A549 (cell line): ENCODE data around the gene MGMT. TPM values are rescaled to one million over a fixed set of nuclear protein-coding genes. Genes with fewer than 3 reads are reported as not detected.

Source experiments
- ATAC-seq, 2 experiments: fragments of 200-7000 bp in 1 of 2; fragments of >200 bp in 1 of 2; cut with Nextera tagmentation in 1 of 2; cut with Tn5 transposase in 1 of 2; 3 replicates each; pipeline versions ENCODE4 v1.8.0 to v1.9.1; 2018 to 2020; ENCODE audit warnings: mild to moderate bottlenecking in 1 of 2, moderate library complexity in 1 of 2
- CTCF ChIA-PET: fragments of 300-600 bp; sonication (Branson Sonifier 250); formaldehyde crosslinking; extraction: SDS; loops from one replicate; lab custom pipeline; 2021; ENCODE audit warnings: antibody characterized with exemption, inconsistent platforms; lab: Yijun Ruan, JAX
- POLR2A ChIA-PET: fragments of 350-600 bp; formaldehyde crosslinking; extraction: SDS; loops from one replicate; lab custom pipeline; 2021; ENCODE audit warnings: antibody characterized with exemption, inconsistent platforms; lab: Yijun Ruan, JAX
- DNase-seq, 2 experiments: peaks; one replicate each; pipeline versions ENCODE4 v3.0.0 to v3.0.0-alpha.2; 2011 to 2016; ENCODE audit warnings: low read depth in 1 of 2, low spot score in 1 of 2
- FAIRE-seq: peaks from 2 replicates; lab custom pipeline; 2011; peaks lifted over from hg19 to GRCh38; lab: Jason Lieb, UNC
- H3K27ac ChIP-seq, 2 experiments: fragments of >200 bp; sonication (Bioruptor Twin); formaldehyde crosslinking; 3 replicates each; pipeline ENCODE4 v1.5.1; 2016 to 2017
- H3K4me1 ChIP-seq: fragments of >200 bp; sonication (Bioruptor Twin); formaldehyde crosslinking; 3 replicates; pipeline ENCODE4 v1.6.1; 2016
- H3K4me2 ChIP-seq: fragments of >200 bp; sonication (Bioruptor Twin); formaldehyde crosslinking; 3 replicates; pipeline ENCODE4 v1.6.1; 2016
- H3K4me3 ChIP-seq: fragments of >200 bp; sonication (Bioruptor Twin); formaldehyde crosslinking; 3 replicates; pipeline ENCODE4 v1.5.1; 2016
- H3K9me3 ChIP-seq: fragments of >200 bp; sonication (Bioruptor Twin); formaldehyde crosslinking; 3 replicates; pipeline ENCODE4 v1.6.1; 2016
- CBX2 ChIP-seq: fragments of 200-600 bp; sonication (generic); IDR thresholded peaks from 2 replicates; pipeline ENCODE4 v1.6.1; 2016; ENCODE audit warnings: low read depth, mild to moderate bottlenecking, borderline replicate concordance
- CBX8 ChIP-seq: fragments of 200-600 bp; sonication (generic); IDR thresholded peaks from 2 replicates; pipeline ENCODE4 v1.6.1; 2016
- CHD2 ChIP-seq: fragments of 150-350 bp; IDR thresholded peaks from 2 replicates; pipeline ENCODE4 v1.6.1; 2014; ENCODE audit warnings: low read length; ENCODE audit not compliant: partially characterized antibody
- ESRRA ChIP-seq: fragments of 150-350 bp; IDR thresholded peaks from 2 replicates; pipeline ENCODE4 v1.6.1; 2014; ENCODE audit warnings: mild to moderate bottlenecking, low read length, borderline replicate concordance
- GATA3 ChIP-seq: IDR thresholded peaks from 2 replicates; pipeline ENCODE4 v1.6.1; 2012; ENCODE audit warnings: borderline replicate concordance
- HDAC2 ChIP-seq: fragments of 200-600 bp; sonication (generic); IDR thresholded peaks from 2 replicates; pipeline ENCODE4 v1.6.1; 2016
- HEYL ChIP-seq: fragments of 250-450 bp; sonication (Bioruptor Pico); IDR thresholded peaks from 2 replicates; pipeline ENCODE4 v1.8.0; 2021; ENCODE audit warnings: mild to moderate bottlenecking, moderate library complexity
- HOXA7 ChIP-seq: fragments of 250-450 bp; sonication (Bioruptor Pico); IDR thresholded peaks from 2 replicates; pipeline ENCODE4 v1.5.0; 2020; ENCODE audit warnings: mild to moderate bottlenecking, moderate library complexity
- HOXB13 ChIP-seq: fragments of 250-450 bp; sonication (Bioruptor Pico); IDR thresholded peaks from 2 replicates; pipeline ENCODE4 v1.5.0; 2020; ENCODE audit warnings: low read depth, mild to moderate bottlenecking, moderate library complexity
- JUN ChIP-seq, 2 experiments: fragments of >200 bp; sonication (Bioruptor Twin); formaldehyde crosslinking; IDR thresholded peaks; 2 replicates in 1 of 2; 3 replicates in 1 of 2; pipeline ENCODE4 v1.6.1; 2016 to 2017
- JUNB ChIP-seq: fragments of >200 bp; sonication (Bioruptor Twin); formaldehyde crosslinking; IDR thresholded peaks from 2 replicates; pipeline ENCODE4 v1.6.1; 2016
- KDM1A ChIP-seq: fragments of 200-600 bp; sonication (generic); IDR thresholded peaks from 2 replicates; pipeline ENCODE4 v1.6.1; 2016; ENCODE audit warnings: low read depth, mild to moderate bottlenecking
- KDM5A ChIP-seq: fragments of 200-600 bp; sonication (generic); IDR thresholded peaks from 2 replicates; pipeline ENCODE4 v1.6.1; 2016; ENCODE audit warnings: antibody characterized with exemption, mild to moderate bottlenecking
- MAFK ChIP-seq: fragments of 450-650 bp; IDR thresholded peaks from 2 replicates; pipeline ENCODE4 v1.6.1; 2014; ENCODE audit not compliant: partially characterized antibody
- MYC ChIP-seq: IDR thresholded peaks from 2 replicates; pipeline ENCODE4 v1.6.1; 2012; ENCODE audit warnings: mild to moderate bottlenecking, inconsistent platforms, low read length, improper control_type of control experiment, borderline replicate concordance
- NFE2L2 ChIP-seq: fragments of 150-350 bp; conservative IDR thresholded peaks from 2 replicates; pipeline ENCODE4 v1.6.1; 2014; ENCODE audit warnings: low read length
- NPAS2 ChIP-seq: fragments of 250-450 bp; sonication (Bioruptor Pico); IDR thresholded peaks from 2 replicates; pipeline ENCODE4 v1.8.0; 2022; ENCODE audit warnings: mild to moderate bottlenecking, moderate library complexity, borderline replicate concordance
- PHF8 ChIP-seq: fragments of 200-600 bp; sonication (generic); IDR thresholded peaks from 2 replicates; pipeline ENCODE4 v1.6.1; 2016; ENCODE audit warnings: low read depth, mild to moderate bottlenecking, antibody characterized with exemption, moderate library complexity, borderline replicate concordance
- POLR2A ChIP-seq: IDR thresholded peaks from 2 replicates; pipeline ENCODE4 v1.6.1; 2012; ENCODE audit warnings: mild to moderate bottlenecking, low read length
- RARB ChIP-seq: fragments of 250-450 bp; sonication (Bioruptor Pico); IDR thresholded peaks from 2 replicates; pipeline ENCODE4 v1.8.0; 2021; ENCODE audit warnings: mild to moderate bottlenecking, moderate library complexity
- RFX5 ChIP-seq: fragments of 450-650 bp; IDR thresholded peaks from 2 replicates; pipeline ENCODE4 v1.7.1; 2014; ENCODE audit warnings: antibody characterized with exemption, mild to moderate bottlenecking, moderate library complexity
- RNF2 ChIP-seq: fragments of 200-600 bp; sonication (generic); IDR thresholded peaks from 2 replicates; pipeline ENCODE4 v1.6.1; 2016; ENCODE audit warnings: low read depth, mild to moderate bottlenecking, antibody characterized with exemption, moderate library complexity, borderline replicate concordance
- TFCP2L1 ChIP-seq: fragments of 250-450 bp; sonication (Bioruptor Pico); IDR thresholded peaks from 2 replicates; pipeline ENCODE4 v1.5.0; 2021; ENCODE audit warnings: mild to moderate bottlenecking
- TP53 ChIP-seq: fragments of 250-450 bp; sonication (Bioruptor Pico); IDR thresholded peaks from 2 replicates; pipeline ENCODE4 v1.5.0; 2021; ENCODE audit warnings: mild to moderate bottlenecking, moderate library complexity
- ZC3H11A ChIP-seq: fragments of 450-650 bp; IDR thresholded peaks from 2 replicates; pipeline ENCODE4 v1.6.1; 2014; ENCODE audit warnings: antibody characterized with exemption, mild to moderate bottlenecking
- ZFP36 ChIP-seq: fragments of 450-650 bp; IDR thresholded peaks from 2 replicates; pipeline ENCODE4 v1.6.1; 2014; ENCODE audit warnings: borderline replicate concordance; ENCODE audit not compliant: partially characterized antibody
- ZNF302 ChIP-seq: fragments of 250-450 bp; sonication (Bioruptor Pico); IDR thresholded peaks from 2 replicates; pipeline ENCODE4 v1.9.0; 2021; ENCODE audit warnings: inconsistent platforms, mild to moderate bottlenecking, moderate library complexity
- WGBS: methylation state at CpG from one replicate; pipeline ENCODE4 v1.1.6; 2017; ENCODE audit errors: missing lambda C conversion rate; 5-methylcytosine and 5-hydroxymethylcytosine counted together
- polyA plus RNA-seq, 4 experiments: library from polyadenylated mRNA; depleted of rRNA in 3 of 4; stranded (reverse); fragments of >200 nt; fragmentation: RNase III in 1 of 4; extraction: RNeasy Plus Mini Kit Qiagen cat#74134 plus additional on column Dnase treatment in 1 of 4; gene quantifications; 2 replicates in 3 of 4; 3 replicates in 1 of 4; pipeline ENCODE4 v1.2.3, GENCODE V29; 2011 to 2017
- TF ChIP-seq, protein P1 (sequence below): fragments of >200 bp; sonication (Bioruptor Twin); formaldehyde crosslinking; IDR thresholded peaks from 2 replicates; pipeline ENCODE4 v1.6.1; 2016
- TF ChIP-seq, protein P2 (sequence below): IDR thresholded peaks from 2 replicates; pipeline ENCODE4 v1.6.1; 2012; ENCODE audit warnings: low read depth, borderline replicate concordance
- TF ChIP-seq, protein P3 (sequence below): IDR thresholded peaks from 2 replicates; pipeline ENCODE4 v1.6.1; 2012
- TF ChIP-seq, protein P4 (sequence below): IDR thresholded peaks from 2 replicates; pipeline ENCODE4 v1.6.1; 2012
- TF ChIP-seq, protein P5 (sequence below): fragments of 250-450 bp; sonication (Bioruptor Pico); IDR thresholded peaks from 2 replicates; pipeline ENCODE4 v1.5.0; 2020; ENCODE audit warnings: low read depth, mild to moderate bottlenecking, moderate library complexity
- TF ChIP-seq, protein P6 (sequence below): fragments of 200-600 bp; sonication (generic); IDR thresholded peaks from 2 replicates; pipeline ENCODE4 v1.6.1; 2016; ENCODE audit warnings: antibody characterized with exemption, mild to moderate bottlenecking, moderate library complexity

MGMT gene
- polyA plus RNA-seq, 2 of the 4 experiments (the other 2 are of a cell fraction) = 4.9 to 5.2 TPM

DNA sequence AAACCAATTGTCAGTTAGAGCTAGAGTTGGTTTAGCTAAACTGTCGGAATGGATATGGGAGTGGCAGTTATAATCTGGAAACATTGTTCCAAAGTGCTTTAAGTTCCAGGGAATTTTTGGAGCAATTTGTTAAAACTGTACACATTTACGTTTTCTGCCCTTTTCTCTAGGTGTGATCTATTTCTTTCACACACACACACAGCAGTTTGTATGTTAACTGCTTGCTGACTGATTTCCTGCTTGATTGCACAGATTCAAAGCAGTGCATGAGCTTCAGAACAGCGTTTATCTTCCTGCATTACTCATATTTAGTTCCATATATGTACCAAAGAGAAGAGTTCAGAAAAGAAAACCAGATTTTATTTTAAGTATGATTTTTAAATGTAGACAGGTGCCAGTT is 57.9 kb downstream of the MGMT start:
- no peak for DNase-seq
- H3K27ac ChIP-seq = no peak overlapping the region
- CTCF ChIA-PET = no interaction called here
- no peak for ATAC-seq
- H3K4me3 ChIP-seq = no peak overlapping the region
- no peaks in the 10 kb centered on the region for H3K9me3 ChIP-seq
- 25% methylated on average over 3 of the region's 3 CpGs for WGBS
- TF ChIP-seq, protein P1, sequence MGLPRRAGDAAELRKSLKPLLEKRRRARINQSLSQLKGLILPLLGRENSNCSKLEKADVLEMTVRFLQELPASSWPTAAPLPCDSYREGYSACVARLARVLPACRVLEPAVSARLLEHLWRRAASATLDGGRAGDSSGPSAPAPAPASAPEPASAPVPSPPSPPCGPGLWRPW = no peak
- TF ChIP-seq MYC = no peak
- no peak for TF ChIP-seq CBX8
- no peak for TF ChIP-seq KDM5A
- TF ChIP-seq ZFP36 = no peak
- no peak for TF ChIP-seq ESRRA
- TF ChIP-seq HOXA7 (CRISPR knock-in tag) = no peak
- TF ChIP-seq, protein P2, sequence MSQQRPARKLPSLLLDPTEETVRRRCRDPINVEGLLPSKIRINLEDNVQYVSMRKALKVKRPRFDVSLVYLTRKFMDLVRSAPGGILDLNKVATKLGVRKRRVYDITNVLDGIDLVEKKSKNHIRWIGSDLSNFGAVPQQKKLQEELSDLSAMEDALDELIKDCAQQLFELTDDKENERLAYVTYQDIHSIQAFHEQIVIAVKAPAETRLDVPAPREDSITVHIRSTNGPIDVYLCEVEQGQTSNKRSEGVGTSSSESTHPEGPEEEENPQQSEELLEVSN = no peak
- TF ChIP-seq RFX5 = no peak
- no peak for TF ChIP-seq JUNB
- no peak for TF ChIP-seq TP53 (CRISPR knock-in tag)
- TF ChIP-seq, protein P3, sequence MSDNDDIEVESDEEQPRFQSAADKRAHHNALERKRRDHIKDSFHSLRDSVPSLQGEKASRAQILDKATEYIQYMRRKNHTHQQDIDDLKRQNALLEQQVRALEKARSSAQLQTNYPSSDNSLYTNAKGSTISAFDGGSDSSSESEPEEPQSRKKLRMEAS = no peak
- TF ChIP-seq ZNF302 (CRISPR knock-in tag) = no peak
- no peak for TF ChIP-seq ZC3H11A
- no peak for TF ChIP-seq CBX2
- no peak for TF ChIP-seq HEYL
- TF ChIP-seq TFCP2L1 = no peak
- no peak for FAIRE-seq
- POLR2A ChIA-PET = no interaction called here
- no peaks in the 10 kb centered on the region for H3K4me1 ChIP-seq
- no peak overlapping the region for H3K4me2 ChIP-seq

DNA sequence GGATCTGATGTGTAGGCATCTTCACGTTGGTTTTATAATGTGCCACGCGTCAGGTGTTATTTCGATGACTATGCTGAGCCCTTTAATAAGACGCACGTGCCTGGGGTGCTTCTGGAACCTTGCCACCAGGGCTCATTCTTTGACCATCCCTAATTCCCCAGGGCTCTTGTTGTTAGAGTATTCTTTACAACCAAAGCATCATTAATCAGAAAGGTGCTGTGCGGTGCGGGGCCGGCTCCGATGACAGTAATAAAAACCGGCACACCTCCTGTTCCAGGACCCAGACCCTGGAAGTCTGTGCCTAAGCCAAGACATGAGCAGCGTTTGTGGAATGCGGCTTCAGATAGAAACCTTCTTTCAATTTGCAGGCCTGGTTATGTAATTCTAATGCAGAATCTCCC is 58.4 kb downstream of the MGMT start:
- Histone ChIP-seq H3K9me3 (no peaks in the 10 kb centered on the region), H3K4me3 (no peak overlapping the region), H3K4me2 (no peak overlapping the region), H3K4me1 (no peaks in the 10 kb centered on the region), H3K27ac (no peak overlapping the region)
- no peak for FAIRE-seq
- ATAC-seq = no peak
- CTCF ChIA-PET = no interaction called here
- 70% methylated on average over 13 of the region's 13 CpGs for WGBS
- TF ChIP-seq RARB (no peak), GATA3 (no peak), HOXB13 (CRISPR knock-in tag) (no peak), MAFK (no peak), RNF2 (no peak), ZNF302 (CRISPR knock-in tag) (no peak), CHD2 (no peak), CBX8 (no peak), ZC3H11A (no peak), JUNB (no peak), TP53 (CRISPR knock-in tag) (no peak), HDAC2 (no peak), TFCP2L1 (no peak), JUN (IDR thresholded peaks at IDR 0.05) (no peak), RFX5 (no peak)
- POLR2A ChIA-PET = no interaction called here
- no peak for DNase-seq

DNA sequence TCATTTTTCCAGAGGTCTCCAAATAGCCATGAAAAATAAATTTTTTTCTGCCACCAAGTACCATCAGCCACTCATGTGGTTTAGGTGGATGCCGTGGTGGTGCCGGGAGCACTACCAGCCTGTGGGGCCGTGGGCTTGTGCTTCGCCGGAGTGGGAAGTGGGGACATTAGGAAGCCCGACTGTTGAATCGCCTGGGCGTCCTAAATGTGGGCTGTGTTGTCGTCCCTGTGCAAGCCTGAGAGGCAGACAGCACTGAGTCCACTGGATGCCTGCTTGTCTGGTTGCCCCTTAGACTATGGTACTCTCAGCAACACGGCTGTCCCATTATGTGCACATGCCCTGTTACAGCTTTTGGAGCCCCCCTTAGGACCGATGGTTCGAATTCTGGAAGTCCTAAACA is 59.9 kb downstream of the MGMT start:
- Histone ChIP-seq H3K27ac (no peak overlapping the region), H3K4me1 (no peaks in the 10 kb centered on the region), H3K4me3 (no peak overlapping the region), H3K4me2 (no peak overlapping the region), H3K9me3 (no peaks in the 10 kb centered on the region)
- DNase-seq = no peak
- ChIA-PET CTCF (no interaction called here), POLR2A (no interaction called here)
- 55% methylated on average over 5 of the region's 12 CpGs for WGBS
- FAIRE-seq = no peak
- no peak for ATAC-seq
- TF ChIP-seq, protein P4, sequence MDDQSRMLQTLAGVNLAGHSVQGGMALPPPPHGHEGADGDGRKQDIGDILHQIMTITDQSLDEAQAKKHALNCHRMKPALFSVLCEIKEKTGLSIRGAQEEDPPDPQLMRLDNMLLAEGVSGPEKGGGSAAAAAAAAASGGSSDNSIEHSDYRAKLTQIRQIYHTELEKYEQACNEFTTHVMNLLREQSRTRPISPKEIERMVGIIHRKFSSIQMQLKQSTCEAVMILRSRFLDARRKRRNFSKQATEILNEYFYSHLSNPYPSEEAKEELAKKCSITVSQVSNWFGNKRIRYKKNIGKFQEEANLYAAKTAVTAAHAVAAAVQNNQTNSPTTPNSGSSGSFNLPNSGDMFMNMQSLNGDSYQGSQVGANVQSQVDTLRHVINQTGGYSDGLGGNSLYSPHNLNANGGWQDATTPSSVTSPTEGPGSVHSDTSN = no peak
- TF ChIP-seq HOXA7 (CRISPR knock-in tag) = no peak
- TF ChIP-seq NFE2L2 = no peak
- TF ChIP-seq, protein P5, sequence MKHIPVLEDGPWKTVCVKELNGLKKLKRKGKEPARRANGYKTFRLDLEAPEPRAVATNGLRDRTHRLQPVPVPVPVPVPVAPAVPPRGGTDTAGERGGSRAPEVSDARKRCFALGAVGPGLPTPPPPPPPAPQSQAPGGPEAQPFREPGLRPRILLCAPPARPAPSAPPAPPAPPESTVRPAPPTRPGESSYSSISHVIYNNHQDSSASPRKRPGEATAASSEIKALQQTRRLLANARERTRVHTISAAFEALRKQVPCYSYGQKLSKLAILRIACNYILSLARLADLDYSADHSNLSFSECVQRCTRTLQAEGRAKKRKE = no peak
- TF ChIP-seq NPAS2 = no peak
- no peak for TF ChIP-seq KDM1A
- no peak for TF ChIP-seq POLR2A
- TF ChIP-seq PHF8 = no peak
- TF ChIP-seq, protein P6, sequence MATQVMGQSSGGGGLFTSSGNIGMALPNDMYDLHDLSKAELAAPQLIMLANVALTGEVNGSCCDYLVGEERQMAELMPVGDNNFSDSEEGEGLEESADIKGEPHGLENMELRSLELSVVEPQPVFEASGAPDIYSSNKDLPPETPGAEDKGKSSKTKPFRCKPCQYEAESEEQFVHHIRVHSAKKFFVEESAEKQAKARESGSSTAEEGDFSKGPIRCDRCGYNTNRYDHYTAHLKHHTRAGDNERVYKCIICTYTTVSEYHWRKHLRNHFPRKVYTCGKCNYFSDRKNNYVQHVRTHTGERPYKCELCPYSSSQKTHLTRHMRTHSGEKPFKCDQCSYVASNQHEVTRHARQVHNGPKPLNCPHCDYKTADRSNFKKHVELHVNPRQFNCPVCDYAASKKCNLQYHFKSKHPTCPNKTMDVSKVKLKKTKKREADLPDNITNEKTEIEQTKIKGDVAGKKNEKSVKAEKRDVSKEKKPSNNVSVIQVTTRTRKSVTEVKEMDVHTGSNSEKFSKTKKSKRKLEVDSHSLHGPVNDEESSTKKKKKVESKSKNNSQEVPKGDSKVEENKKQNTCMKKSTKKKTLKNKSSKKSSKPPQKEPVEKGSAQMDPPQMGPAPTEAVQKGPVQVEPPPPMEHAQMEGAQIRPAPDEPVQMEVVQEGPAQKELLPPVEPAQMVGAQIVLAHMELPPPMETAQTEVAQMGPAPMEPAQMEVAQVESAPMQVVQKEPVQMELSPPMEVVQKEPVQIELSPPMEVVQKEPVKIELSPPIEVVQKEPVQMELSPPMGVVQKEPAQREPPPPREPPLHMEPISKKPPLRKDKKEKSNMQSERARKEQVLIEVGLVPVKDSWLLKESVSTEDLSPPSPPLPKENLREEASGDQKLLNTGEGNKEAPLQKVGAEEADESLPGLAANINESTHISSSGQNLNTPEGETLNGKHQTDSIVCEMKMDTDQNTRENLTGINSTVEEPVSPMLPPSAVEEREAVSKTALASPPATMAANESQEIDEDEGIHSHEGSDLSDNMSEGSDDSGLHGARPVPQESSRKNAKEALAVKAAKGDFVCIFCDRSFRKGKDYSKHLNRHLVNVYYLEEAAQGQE = no peak
- TF ChIP-seq GATA3 = no peak
